ENCODE data around the gene ARL3.
"Not testable (repeated sequence)": the region's sequence is repeated elsewhere in the genome, so short reads cannot be mapped to it uniquely, and the experiment has no call there.

DNA sequence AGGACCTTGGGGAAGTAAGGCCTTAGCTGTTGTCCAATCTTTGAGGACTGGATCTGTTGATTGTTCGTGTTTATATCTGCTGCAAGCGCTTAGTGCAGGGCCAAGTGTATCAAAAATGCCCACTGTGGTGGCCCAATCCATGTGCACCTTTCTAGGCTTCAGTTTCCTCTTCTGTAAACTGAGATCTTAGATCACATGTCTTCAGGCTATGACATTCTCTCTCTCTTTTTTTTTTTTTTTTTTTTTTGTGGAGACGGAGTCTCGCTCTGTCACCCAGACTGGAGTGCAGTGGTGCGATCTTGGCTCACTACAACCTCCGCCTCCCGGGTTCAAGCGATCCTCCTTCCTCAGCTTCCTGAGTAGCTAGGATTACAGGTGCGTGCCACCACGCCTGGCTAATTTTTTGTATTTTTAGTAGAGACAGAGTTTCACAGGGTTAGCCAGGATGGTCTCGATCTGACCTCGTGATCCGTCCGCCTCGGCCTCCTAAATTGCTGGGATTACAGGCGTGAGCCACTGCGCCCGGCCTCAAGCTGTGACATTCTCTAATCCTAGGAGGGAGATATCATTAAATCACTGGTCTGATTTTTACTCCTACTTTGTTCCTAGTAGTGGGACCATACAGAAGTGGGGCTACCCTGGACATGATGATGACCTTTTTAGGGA, 2.8 kb upstream of the ARL3 start:
- TF ChIP-seq, protein P1, sequence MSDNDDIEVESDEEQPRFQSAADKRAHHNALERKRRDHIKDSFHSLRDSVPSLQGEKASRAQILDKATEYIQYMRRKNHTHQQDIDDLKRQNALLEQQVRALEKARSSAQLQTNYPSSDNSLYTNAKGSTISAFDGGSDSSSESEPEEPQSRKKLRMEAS (IDR thresholded peaks at IDR 0.05; ENCODE audit: low read depth, low read length), result not testable (repeated sequence)
- TF ChIP-seq POLR2A (IDR thresholded peaks at IDR 0.05; ENCODE audit: extremely low read depth, insufficient read length), result not testable (repeated sequence)

Measured in NB4 (cell line).